Central memory CD8-positive, alpha-beta T cell (primary cell): Measurements from ENCODE around the gene GIMAP2.

Experiments used
- ATAC-seq: fragments of 150-1000 bp; cut with Tn5 transposase; replicated peaks from 2 replicates; pipeline ENCODE4 v1.10.0; 2022; ENCODE audit warnings: mild to moderate bottlenecking, moderate FRiP score, moderate number of reproducible peaks; ENCODE audit not compliant: poor library complexity, severe bottlenecking; ENCODE audit errors: extremely low read depth
- DNase-seq, 2 donors: peaks; one replicate each; pipeline ENCODE4 v3.0.0; 2021; ENCODE audit warnings: low spot score in 2 of 2
- H3K27ac Mint-ChIP-seq: one replicate; pipeline ENCODE4 v1.8.0; 2022; ENCODE audit warnings: low read depth, mild to moderate bottlenecking, moderate library complexity, mixed read lengths
- H3K27me3 Mint-ChIP-seq: one replicate; pipeline ENCODE4 v1.8.0; 2022; ENCODE audit warnings: mixed read lengths
- H3K36me3 Mint-ChIP-seq: one replicate; pipeline ENCODE4 v1.8.0; 2022; ENCODE audit warnings: mild to moderate bottlenecking, moderate library complexity, mixed read lengths; ENCODE audit not compliant: insufficient read depth
- H3K4me1 Mint-ChIP-seq: one replicate; pipeline ENCODE4 v1.8.0; 2022; ENCODE audit warnings: mixed read lengths
- H3K4me3 Mint-ChIP-seq: one replicate; pipeline ENCODE4 v1.8.0; 2022; ENCODE audit warnings: mild to moderate bottlenecking, moderate library complexity, mixed read lengths
- H3K9me3 Mint-ChIP-seq: one replicate; pipeline ENCODE4 v1.8.0; 2022; ENCODE audit warnings: mixed read lengths

Gene GIMAP2

GRCh38 chr7:150686030-150686631 lies 625 bp downstream of the GIMAP2 start:
- H3K9me3 Mint-ChIP-seq: peaks cover 16% of the 10 kb centered on the region
- no peaks in the 10 kb centered on the region for H3K27me3 Mint-ChIP-seq
- H3K36me3 Mint-ChIP-seq: peaks cover 46% of the 10 kb centered on the region
- H3K4me1 Mint-ChIP-seq: peaks cover 84% of the 10 kb centered on the region
- ATAC-seq (peak; percentile 52), DNase-seq (no peak)
- H3K4me3 Mint-ChIP-seq: peak overlapping the region; percentile 95
- peak overlapping the region; percentile 98 for H3K27ac Mint-ChIP-seq

- DNase-seq (no peak), ATAC-seq (no peak)
- peak overlapping the region; percentile 95 for H3K4me3 Mint-ChIP-seq
- peaks cover 46% of the 10 kb centered on the region for H3K36me3 Mint-ChIP-seq
- no peaks in the 10 kb centered on the region for H3K27me3 Mint-ChIP-seq
- peak overlapping the region; percentile 98 for H3K27ac Mint-ChIP-seq
- H3K9me3 Mint-ChIP-seq: peaks cover 19% of the 10 kb centered on the region
- peaks cover 70% of the 10 kb centered on the region for H3K4me1 Mint-ChIP-seq
Measured at GRCh38 chr7:150688630-150689029, 3.1 kb downstream of the GIMAP2 start.

GRCh38 chr7:150695654-150696053 lies 10.1 kb downstream of the GIMAP2 start:
- H3K4me3 Mint-ChIP-seq: no peak overlapping the region
- peaks cover 12% of the 10 kb centered on the region for H3K4me1 Mint-ChIP-seq
- DNase-seq (no peak), ATAC-seq (no peak)
- H3K9me3 Mint-ChIP-seq: peaks cover 31% of the 10 kb centered on the region
- H3K27ac Mint-ChIP-seq: no peak overlapping the region
- no peaks in the 10 kb centered on the region for H3K27me3 Mint-ChIP-seq
- H3K36me3 Mint-ChIP-seq: peaks cover 10% of the 10 kb centered on the region

- ATAC-seq (no peak), DNase-seq (no peak)
- Mint-ChIP-seq H3K36me3 (peaks cover 3% of the 10 kb centered on the region), H3K27ac (peak overlapping the region; percentile 35), H3K9me3 (peaks cover 43% of the 10 kb centered on the region), H3K27me3 (no peaks in the 10 kb centered on the region), H3K4me3 (no peak overlapping the region), H3K4me1 (peaks cover 5% of the 10 kb centered on the region)
Measured at GRCh38 chr7:150703209-150703608, 17.7 kb downstream of the GIMAP2 start.

GRCh38 chr7:150715293-150715692 lies 29.8 kb downstream of the GIMAP2 start:
- Mint-ChIP-seq H3K4me3 (peak overlapping the region; percentile 96), H3K27ac (peak overlapping the region; percentile 90), H3K27me3 (no peaks in the 10 kb centered on the region), H3K4me1 (peaks cover 66% of the 10 kb centered on the region), H3K9me3 (no peaks in the 10 kb centered on the region), H3K36me3 (peaks cover 28% of the 10 kb centered on the region)
- DNase-seq (no peak), ATAC-seq (peak; percentile 22)

GRCh38 chr7:150715738-150716137 lies 30.2 kb downstream of the GIMAP2 start:
- Mint-ChIP-seq H3K9me3 (no peaks in the 10 kb centered on the region), H3K36me3 (peaks cover 29% of the 10 kb centered on the region), H3K4me3 (peak overlapping the region; percentile 96), H3K27me3 (no peaks in the 10 kb centered on the region), H3K27ac (peak overlapping the region; percentile 90), H3K4me1 (peaks cover 67% of the 10 kb centered on the region)
- no peak for DNase-seq
- ATAC-seq: peak; percentile 22

- peaks cover 36% of the 10 kb centered on the region for H3K36me3 Mint-ChIP-seq
- DNase-seq (peak in 1 of 2 donors; percentile 45), ATAC-seq (peak; percentile 82)
- no peaks in the 10 kb centered on the region for H3K27me3 Mint-ChIP-seq
- peak within 1 kb of the TSS; percentile 96 for H3K4me3 Mint-ChIP-seq
- peak within 1 kb of the TSS; percentile 90 for H3K27ac Mint-ChIP-seq
- peaks cover 73% of the 10 kb centered on the region for H3K4me1 Mint-ChIP-seq
- H3K9me3 Mint-ChIP-seq: no peaks in the 10 kb centered on the region
Measured at GRCh38 chr7:150716368-150716767, 30.9 kb downstream of the GIMAP2 start, which contains the start of gene GIMAP1. TSS of gene GIMAP1 (plus strand) at chr7:150716613. CDS start at chr7:150719048, 2,435 bp downstream.

GRCh38 chr7:150716939-150717338 lies 31.4 kb downstream of the GIMAP2 start:
- H3K4me1 Mint-ChIP-seq: peaks cover 79% of the 10 kb centered on the region
- no peaks in the 10 kb centered on the region for H3K9me3 Mint-ChIP-seq
- peaks cover 41% of the 10 kb centered on the region for H3K36me3 Mint-ChIP-seq
- DNase-seq (no peak), ATAC-seq (no peak)
- peak overlapping the region; percentile 96 for H3K4me3 Mint-ChIP-seq
- H3K27ac Mint-ChIP-seq: peak overlapping the region; percentile 90
- no peaks in the 10 kb centered on the region for H3K27me3 Mint-ChIP-seq

GRCh38 chr7:150717814-150718420 lies 32.4 kb downstream of the GIMAP2 start:
- Mint-ChIP-seq H3K27me3 (no peaks in the 10 kb centered on the region), H3K27ac (peak overlapping the region; percentile 90), H3K36me3 (peaks cover 51% of the 10 kb centered on the region), H3K4me1 (peaks cover 87% of the 10 kb centered on the region), H3K4me3 (peak overlapping the region; percentile 96), H3K9me3 (no peaks in the 10 kb centered on the region)
- no peak for DNase-seq
- ATAC-seq: no peak

GRCh38 chr7:150719436-150719835 lies 33.9 kb downstream of the GIMAP2 start:
- DNase-seq (no peak), ATAC-seq (no peak)
- peaks cover 87% of the 10 kb centered on the region for H3K4me1 Mint-ChIP-seq
- peak overlapping the region; percentile 90 for H3K27ac Mint-ChIP-seq
- no peaks in the 10 kb centered on the region for H3K27me3 Mint-ChIP-seq
- peaks cover 63% of the 10 kb centered on the region for H3K36me3 Mint-ChIP-seq
- H3K9me3 Mint-ChIP-seq: no peaks in the 10 kb centered on the region
- H3K4me3 Mint-ChIP-seq: peak overlapping the region; percentile 96

GRCh38 chr7:150719960-150720891 lies 34.7 kb downstream of the GIMAP2 start:
- DNase-seq (no peak), ATAC-seq (no peak)
- Mint-ChIP-seq H3K4me3 (peak overlapping the region; percentile 96), H3K9me3 (no peaks in the 10 kb centered on the region), H3K27ac (no peak overlapping the region), H3K36me3 (peaks cover 65% of the 10 kb centered on the region), H3K27me3 (no peaks in the 10 kb centered on the region), H3K4me1 (peaks cover 83% of the 10 kb centered on the region)

- Mint-ChIP-seq H3K27me3 (no peaks in the 10 kb centered on the region), H3K36me3 (peaks cover 63% of the 10 kb centered on the region), H3K4me1 (peaks cover 77% of the 10 kb centered on the region), H3K9me3 (peaks cover 8% of the 10 kb centered on the region), H3K4me3 (peak overlapping the region; percentile 96), H3K27ac (no peak overlapping the region)
- DNase-seq (no peak), ATAC-seq (no peak)
Measured at GRCh38 chr7:150721970-150722373, 36.5 kb downstream of the GIMAP2 start.
